ENCODE measurements around the gene EPB41L4B. TPM values are rescaled to one million over a fixed set of nuclear protein-coding genes. Genes with fewer than 3 reads are reported as not detected.

The EPB41L4B gene
- total and polyA plus RNA-seq, 8 donors, result 36.8 to 122 (median 93.3) TPM

DNA sequence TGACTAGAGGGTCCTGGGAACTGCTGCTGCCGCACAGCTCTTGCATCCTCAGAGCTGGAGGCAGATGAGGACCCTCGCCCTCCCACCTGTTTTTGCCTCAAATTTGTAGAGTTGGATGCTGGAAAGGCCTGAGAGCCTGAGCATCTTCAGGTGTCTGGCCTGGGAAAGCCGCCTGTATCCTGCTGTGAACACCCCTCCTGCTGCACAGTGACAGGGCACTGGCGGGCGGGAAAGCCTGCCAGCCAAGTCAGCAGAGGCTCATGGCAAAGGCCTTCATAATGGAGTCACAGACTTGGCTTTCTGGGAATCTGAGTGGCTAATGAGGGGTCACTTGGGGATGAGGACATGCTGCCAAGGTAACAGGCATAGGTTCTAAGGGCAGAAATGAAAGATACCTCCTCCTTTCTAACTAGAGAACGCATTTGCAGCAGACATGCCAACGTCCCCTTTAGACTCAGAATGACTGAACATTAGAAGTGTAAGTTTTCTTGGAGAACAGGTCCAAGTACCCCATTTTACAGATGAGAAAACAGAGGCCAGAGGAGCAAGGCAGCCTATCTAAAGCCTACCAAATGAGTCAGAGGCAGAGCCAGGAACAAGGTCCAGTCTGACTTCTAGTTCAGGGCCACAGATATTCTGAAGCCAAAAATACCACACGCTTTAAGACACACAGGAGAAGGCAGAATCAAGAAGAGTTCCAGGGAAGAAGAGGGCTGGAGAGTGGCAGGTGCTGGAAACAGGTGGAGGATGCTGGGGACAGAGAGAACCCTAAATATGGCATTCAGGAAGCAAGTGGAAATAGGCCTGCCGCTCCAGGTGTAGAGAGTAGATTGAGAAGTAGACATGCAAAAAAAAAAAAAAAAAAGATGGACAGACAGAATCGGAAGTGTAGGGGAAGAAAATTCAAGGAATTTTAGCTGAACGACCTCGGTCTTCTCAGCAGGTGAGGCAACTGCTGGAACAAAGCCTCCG, 44.1 kb downstream of the EPB41L4B start:
- no peaks in the 10 kb centered on the region for H3K27me3 ChIP-seq
- H3K9me3 ChIP-seq, result no peaks in the 10 kb centered on the region
- peak overlapping the region; percentile 7 to 67 (median 53) for H3K27ac ChIP-seq
- peak in 2 of 6 donors; percentile 25 to 56 for DNase-seq
- WGBS, 2 donors, result 59 to 67% methylated on average over 13 of the region's 13 CpGs
- no peaks in the 10 kb centered on the region for H3K36me3 ChIP-seq
- no peak overlapping the region for H3K4me3 ChIP-seq
- intact Hi-C loops (cut with DNase I), result no loop called here
- no peak for FAIRE-seq
- TF ChIP-seq CTCF (IDR thresholded peaks at IDR 0.05), result no peak
- peak; percentile 2 to 11 (median 7) for ATAC-seq
- H3K4me1 ChIP-seq, result peaks cover 47 to 57% (median 51%) of the 10 kb centered on the region in 3 donors

- no peak for TF ChIP-seq CTCF (IDR thresholded peaks at IDR 0.05)
- peaks cover 38 to 52% (median 49%) of the 10 kb centered on the region in 3 donors for H3K4me1 ChIP-seq
- intact Hi-C loops (cut with DNase I), result no loop called here
Observed at GRCh38 chr9:109274884-109275730, 45.8 kb downstream of the EPB41L4B start.

GRCh38 chr9:109273869-109274268, 47.0 kb downstream of the EPB41L4B start:
- no peak overlapping the region for H3K4me3 ChIP-seq
- H3K4me1 ChIP-seq, result peaks cover 29 to 44% (median 43%) of the 10 kb centered on the region in 3 donors
- peak overlapping the region in 3 of 4 donors; percentile 0 to 60 (median 6) for H3K27ac ChIP-seq
- H3K36me3 ChIP-seq, result no peaks in the 10 kb centered on the region
- no peak for TF ChIP-seq CTCF (IDR thresholded peaks at IDR 0.05)
- FAIRE-seq (no peak), DNase-seq (peak in 1 of 6 donors; percentile 20), ATAC-seq (no peak)
- H3K27me3 ChIP-seq, result no peaks in the 10 kb centered on the region
- 77% methylated on average over 3 of the region's 3 CpGs for WGBS, 2 donors
- no peaks in the 10 kb centered on the region for H3K9me3 ChIP-seq
- intact Hi-C loops (cut with DNase I), result no loop called here

More at GRCh38 chr9:109274884-109275730, 45.8 kb downstream of the EPB41L4B start:
- Histone ChIP-seq H3K27ac (peak overlapping the region in 2 of 4 donors; percentile 6 to 60), H3K27me3 (no peaks in the 10 kb centered on the region), H3K9me3 (no peaks in the 10 kb centered on the region), H3K36me3 (no peaks in the 10 kb centered on the region), H3K4me3 (no peak overlapping the region)
- DNase-seq, result peak in 4 of 6 donors; percentile 39 to 54 (median 48)
- 44 to 45% methylated on average over 8 of the region's 8 CpGs for WGBS, 2 donors
- FAIRE-seq, result no peak
- ATAC-seq, result peak; percentile 44 to 65 (median 51)

DNA sequence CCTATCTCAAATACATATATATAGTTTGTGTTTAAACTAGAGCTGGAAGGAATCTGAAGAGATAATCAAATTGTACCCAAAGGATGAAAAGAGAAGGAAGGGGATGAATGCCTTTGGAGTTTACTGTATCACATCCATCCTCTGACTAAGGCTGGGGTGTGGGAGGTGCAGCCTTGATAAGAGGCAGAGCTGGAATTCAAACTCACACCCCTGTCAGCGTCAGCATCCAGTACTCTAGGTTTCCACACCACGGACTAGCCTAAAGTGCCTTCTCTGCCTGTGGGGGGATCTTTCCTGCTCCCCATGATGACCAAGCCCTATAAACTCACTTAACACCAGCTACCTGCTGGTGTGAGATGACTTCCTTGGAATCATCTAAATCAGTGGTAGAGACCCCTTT, 48.1 kb downstream of the EPB41L4B start:
- H3K27ac ChIP-seq, result no peak overlapping the region
- DNase-seq (peak in 1 of 6 donors; percentile 8), FAIRE-seq (no peak), ATAC-seq (no peak)
- H3K4me3 ChIP-seq, result no peak overlapping the region
- H3K36me3 ChIP-seq, result no peaks in the 10 kb centered on the region
- H3K27me3 ChIP-seq, result no peaks in the 10 kb centered on the region
- TF ChIP-seq CTCF (IDR thresholded peaks at IDR 0.05), result no peak
- WGBS, 2 donors, result 88 to 89% methylated on average over 2 of the region's 2 CpGs
- intact Hi-C loops (cut with DNase I), result no loop called here
- peaks cover 23 to 43% (median 34%) of the 10 kb centered on the region in 3 donors for H3K4me1 ChIP-seq
- H3K9me3 ChIP-seq, result no peaks in the 10 kb centered on the region
